GM12892 (cell line): ENCODE measurements around the gene GEMIN7.

ENCODE experiments used
- POLR2A ChIP-seq: IDR thresholded peaks from 2 replicates; pipeline ENCODE4 v1.6.1; 2011; ENCODE audit warnings: low read depth, low read length, control low read depth
- POLR2AphosphoS5 ChIP-seq: IDR thresholded peaks from 2 replicates; pipeline ENCODE4 v1.6.1; 2011; ENCODE audit warnings: low read depth, low read length, control low read depth
- TAF1 ChIP-seq: IDR thresholded peaks from 2 replicates; pipeline ENCODE4 v1.6.1; 2011; ENCODE audit warnings: low read depth, mild to moderate bottlenecking, control low read depth, low read length, borderline replicate concordance

- TF ChIP-seq TAF1, result no peak
- no peak for TF ChIP-seq POLR2A
- TF ChIP-seq POLR2AphosphoS5, result no peak
Measured at GRCh38 chr19:45121827-45122345, 42.8 kb downstream of the GEMIN7 start.
